Psoas muscle (tissue), 8 donors: ENCODE results near the gene GLRA3. TPM values are rescaled to one million over a fixed set of nuclear protein-coding genes. Genes with fewer than 3 reads are reported as not detected.

Source experiments
- ATAC-seq, 4 donors: fragments of 200-7000 bp; cut with Tn5 transposase; one replicate each; pipeline ENCODE4 v1.9.1; 2020; ENCODE audit warnings: moderate library complexity in 3 of 4, mild to moderate bottlenecking in 2 of 4
- DNase-seq, 2 donors: peaks; one replicate each; pipeline ENCODE4 v3.0.0-alpha.2; 2020
- H3K27ac ChIP-seq: fragments of 200-600 bp; one replicate; pipeline ENCODE4 v1.8.0; 2022
- H3K27me3 ChIP-seq, 3 donors: fragments of 200-600 bp in 1 of 3; one replicate each; pipeline versions ENCODE4 v1.6.1 to v1.8.0; 2013 to 2022; ENCODE audit warnings: low read length in 2 of 3, mild to moderate bottlenecking in 2 of 3, moderate library complexity in 1 of 3; ENCODE audit not compliant: insufficient read depth in 3 of 3
- H3K36me3 ChIP-seq, 2 donors: fragments of 200-600 bp in 1 of 2; one replicate each; pipeline versions ENCODE4 v1.6.1 to v1.8.0; 2013 to 2022; ENCODE audit warnings: low read depth in 1 of 2, mild to moderate bottlenecking in 1 of 2, moderate library complexity in 1 of 2; ENCODE audit not compliant: insufficient read depth in 1 of 2
- H3K4me1 ChIP-seq: fragments of 200-600 bp; one replicate; pipeline ENCODE4 v1.8.0; 2022
- H3K4me3 ChIP-seq: fragments of 200-600 bp; one replicate; pipeline ENCODE4 v1.8.0; 2022; ENCODE audit warnings: mild to moderate bottlenecking
- H3K9me3 ChIP-seq: fragments of 200-600 bp; one replicate; pipeline ENCODE4 v1.8.0; 2022
- WGBS, 3 donors: extraction: QIAGEN DNeasy Blood & Tissue Kit; methylation state at CpG; one replicate each; pipeline versions ENCODE4 v1.1.6 to v1.1.7; 2013; 5-methylcytosine and 5-hydroxymethylcytosine counted together
- intact Hi-C, 2 donors: fragments of 100-400 bp; cut with DNase I; formaldehyde crosslinking; loops; one replicate each; pipeline versions ENCODE4 v1.11.0 to v1.14.2; 2022
- polyA plus RNA-seq, 3 donors: library from polyadenylated mRNA; stranded (reverse); fragments of 200-250 nt; gene quantifications; one replicate each; pipeline ENCODE4 v1.2.3, GENCODE V29; 2013
- total RNA-seq, 4 donors: library from RNA; stranded (reverse); fragmentation: NEBNext Ultra II Directional in 2 of 4; extraction: Animal tissue kit (Norgen Biotek cat#: 25700) in 2 of 4; gene quantifications; one replicate each; pipeline versions ENCODE4 v1.2.1 to v1.2.4, GENCODE V29; 2021 to 2023
- TF ChIP-seq, protein P1 (sequence below): fragments of 200-600 bp; IDR thresholded peaks from one replicate; pipeline ENCODE4 v1.8.0; 2022; ENCODE audit warnings: antibody characterized with exemption
- donor health status: healthy with polysubstance abuse.
- donor health status: DM: no; HTN: no; CAD: no; lungs with moderate emphysema.
- donor health status: Bipolar disorder and iron deficiency.
- donor health status: healthy.
- donor health status: DM: yes; HTN: yes; CAD: no.
- donor health status: DM: no; HTN: no; CAD: no.
- donor health status: DM: no; HTN: no; CAD: no.
- donor health status: DM: yes; HTN: yes; CAD: no.

The GLRA3 gene
- total and polyA plus RNA-seq, 7 donors: under 0.01 to 0.73 TPM; not detected in 5

DNA sequence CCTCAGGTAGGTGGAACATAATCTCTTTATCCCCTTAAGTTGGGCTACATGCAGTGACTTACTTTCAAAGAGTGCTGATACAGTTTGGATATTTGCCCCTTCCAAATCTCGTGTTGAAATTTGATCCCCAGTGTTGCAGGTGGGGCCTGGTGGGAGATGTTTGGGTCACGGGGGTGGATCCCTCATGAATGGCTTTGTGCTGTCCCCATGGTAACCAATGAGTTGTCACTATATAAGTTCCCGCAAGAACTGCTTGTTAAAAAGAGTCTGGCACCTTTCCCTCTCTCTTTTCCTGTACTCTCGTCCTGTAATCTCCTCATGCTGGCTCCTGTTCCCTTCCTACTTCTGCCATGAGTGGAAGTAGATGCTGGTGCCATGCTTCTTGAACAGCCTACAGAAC is 71.3 kb downstream of the GLRA3 start:
- no peaks in the 10 kb centered on the region for H3K4me1 ChIP-seq
- H3K27me3 ChIP-seq: no peaks in the 10 kb centered on the region
- intact Hi-C loops: no loop called here
- DNase-seq: no peak
- no peak overlapping the region for H3K27ac ChIP-seq
- no peak overlapping the region for H3K4me3 ChIP-seq
- TF ChIP-seq, protein P1, sequence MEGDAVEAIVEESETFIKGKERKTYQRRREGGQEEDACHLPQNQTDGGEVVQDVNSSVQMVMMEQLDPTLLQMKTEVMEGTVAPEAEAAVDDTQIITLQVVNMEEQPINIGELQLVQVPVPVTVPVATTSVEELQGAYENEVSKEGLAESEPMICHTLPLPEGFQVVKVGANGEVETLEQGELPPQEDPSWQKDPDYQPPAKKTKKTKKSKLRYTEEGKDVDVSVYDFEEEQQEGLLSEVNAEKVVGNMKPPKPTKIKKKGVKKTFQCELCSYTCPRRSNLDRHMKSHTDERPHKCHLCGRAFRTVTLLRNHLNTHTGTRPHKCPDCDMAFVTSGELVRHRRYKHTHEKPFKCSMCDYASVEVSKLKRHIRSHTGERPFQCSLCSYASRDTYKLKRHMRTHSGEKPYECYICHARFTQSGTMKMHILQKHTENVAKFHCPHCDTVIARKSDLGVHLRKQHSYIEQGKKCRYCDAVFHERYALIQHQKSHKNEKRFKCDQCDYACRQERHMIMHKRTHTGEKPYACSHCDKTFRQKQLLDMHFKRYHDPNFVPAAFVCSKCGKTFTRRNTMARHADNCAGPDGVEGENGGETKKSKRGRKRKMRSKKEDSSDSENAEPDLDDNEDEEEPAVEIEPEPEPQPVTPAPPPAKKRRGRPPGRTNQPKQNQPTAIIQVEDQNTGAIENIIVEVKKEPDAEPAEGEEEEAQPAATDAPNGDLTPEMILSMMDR: no peak
- ATAC-seq: no peak
- no peaks in the 10 kb centered on the region for H3K9me3 ChIP-seq
- 7 to 14% (median 14%) methylated on average over 4 of the region's 4 CpGs for WGBS, 3 donors
- no peaks in the 10 kb centered on the region for H3K36me3 ChIP-seq

DNA sequence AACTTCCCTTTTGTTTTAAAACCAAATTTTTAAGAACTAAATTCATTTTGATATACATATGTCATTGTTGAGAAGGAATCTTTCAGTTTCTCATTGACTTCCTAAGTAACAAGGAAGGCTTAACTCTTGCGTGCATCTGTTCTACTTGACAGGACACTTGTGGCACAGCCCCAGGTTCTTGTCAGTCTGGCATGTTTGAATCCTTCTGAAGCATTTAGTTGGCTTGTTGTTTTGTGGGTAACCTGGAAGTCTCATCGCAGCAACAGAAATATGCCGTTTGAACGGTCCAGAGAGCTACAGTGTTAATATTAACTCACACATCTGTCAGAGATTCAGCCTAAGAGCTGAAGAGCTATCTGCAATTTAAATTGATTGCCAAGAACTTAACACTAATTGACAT is 76.0 kb downstream of the GLRA3 start:
- DNase-seq (no peak), ATAC-seq (no peak)
- Histone ChIP-seq H3K36me3 (no peaks in the 10 kb centered on the region), H3K4me1 (no peaks in the 10 kb centered on the region), H3K9me3 (no peaks in the 10 kb centered on the region), H3K27ac (no peak overlapping the region), H3K27me3 (no peaks in the 10 kb centered on the region), H3K4me3 (no peak overlapping the region)
- intact Hi-C loops: no loop called here
- TF ChIP-seq, protein P1: no peak
- 85 to 87% (median 86%) methylated on average over 4 of the region's 4 CpGs for whole genome bisulfite sequencing, 3 donors

DNA sequence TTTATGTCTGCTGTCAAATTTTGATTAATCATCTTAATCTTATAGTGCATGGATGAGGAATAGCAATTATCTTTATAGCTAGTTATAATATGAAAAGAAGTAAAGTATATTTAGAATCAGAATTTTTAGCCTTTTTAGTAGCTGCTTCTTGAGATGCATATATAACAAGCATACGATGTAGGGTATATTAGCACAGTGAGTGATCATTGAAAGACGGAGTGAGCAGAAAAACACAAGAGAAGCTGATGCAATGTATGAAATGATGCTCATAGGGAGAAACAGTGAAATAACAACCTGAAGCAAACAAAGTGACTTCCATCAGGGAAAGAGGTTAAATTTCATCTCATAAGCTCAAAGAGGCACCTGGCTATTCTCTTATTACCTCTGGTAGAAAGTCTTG is 77.0 kb downstream of the GLRA3 start:
- Histone ChIP-seq H3K27me3 (no peaks in the 10 kb centered on the region), H3K4me3 (no peak overlapping the region), H3K9me3 (no peaks in the 10 kb centered on the region), H3K4me1 (no peaks in the 10 kb centered on the region), H3K36me3 (no peaks in the 10 kb centered on the region), H3K27ac (no peak overlapping the region)
- DNase-seq (no peak), ATAC-seq (no peak)
- WGBS, 3 donors: 85 to 92% (median 86%) methylated on average over 2 of the region's 2 CpGs
- TF ChIP-seq, protein P1: no peak
- intact Hi-C loops: no loop called here

DNA sequence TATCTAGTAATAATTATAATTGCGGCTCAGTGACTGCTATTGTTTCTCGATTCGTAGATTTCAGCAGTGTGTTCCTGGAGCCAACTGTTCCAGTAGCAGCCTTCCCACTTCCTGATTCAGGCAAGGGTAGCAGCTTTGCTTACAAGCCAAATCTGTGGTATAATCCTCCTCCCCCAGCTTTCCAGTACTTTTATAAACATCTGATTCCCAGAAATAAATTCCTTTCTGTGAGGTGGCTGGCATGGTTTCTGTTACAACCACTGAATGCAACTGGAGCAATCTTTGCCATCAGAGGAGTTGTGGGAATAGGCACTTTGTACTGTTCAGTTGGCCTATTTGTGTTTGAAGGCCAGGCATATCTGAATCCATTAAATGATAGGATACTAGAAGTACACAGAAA is 80.0 kb downstream of the GLRA3 start:
- Histone ChIP-seq H3K9me3 (no peaks in the 10 kb centered on the region), H3K4me1 (no peaks in the 10 kb centered on the region), H3K27me3 (no peaks in the 10 kb centered on the region), H3K36me3 (no peaks in the 10 kb centered on the region), H3K27ac (no peak overlapping the region), H3K4me3 (no peak overlapping the region)
- TF ChIP-seq, protein P1: no peak
- ATAC-seq (no peak), DNase-seq (no peak)
- intact Hi-C loops: loop anchor here in 1 of 2 donors (5.0 kb wide), 1 partner anchor 518 kb away; no protein-coding TSS in a partner anchor
- WGBS, 3 donors: 82 to 85% (median 83%) methylated on average over 3 of the region's 3 CpGs

DNA sequence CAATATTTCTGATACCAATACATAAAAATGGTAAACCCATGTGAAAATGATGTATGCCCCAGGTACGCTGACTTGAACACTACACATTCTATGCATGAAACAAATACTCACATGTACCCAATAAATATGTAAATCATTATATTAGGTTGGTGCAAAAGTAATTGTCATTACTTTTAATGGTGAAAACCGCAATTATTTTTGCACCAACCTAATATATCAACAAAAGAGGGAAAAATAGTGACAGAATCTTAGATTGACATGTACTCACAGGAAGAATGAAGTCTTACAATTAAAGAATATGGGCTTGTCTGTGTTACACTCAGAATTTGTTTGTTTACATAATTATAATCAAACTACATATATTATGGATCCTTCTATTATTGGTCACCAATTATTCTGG is 82.3 kb downstream of the GLRA3 start:
- no peak for ATAC-seq
- Histone ChIP-seq H3K9me3 (no peaks in the 10 kb centered on the region), H3K4me1 (no peaks in the 10 kb centered on the region), H3K27me3 (no peaks in the 10 kb centered on the region), H3K4me3 (no peak overlapping the region), H3K27ac (no peak overlapping the region), H3K36me3 (no peaks in the 10 kb centered on the region)
- intact Hi-C loops: loop anchor here in 1 of 2 donors (5.0 kb wide), 1 partner anchor 521 kb away; no protein-coding TSS in a partner anchor
- TF ChIP-seq, protein P1: no peak
- no peak for DNase-seq
- WGBS, 3 donors: 68 to 73% (median 69%) methylated on average over 2 of the region's 2 CpGs
